Kidney (tissue), 14 donors: Measurements from ENCODE around the gene PCBP2. TPM values are rescaled to one million over a fixed set of nuclear protein-coding genes. Genes with fewer than 3 reads are reported as not detected.

Experiments
- DNase-seq, 5 donors: peaks; one replicate each; pipeline ENCODE4 v3.0.0-alpha.2; 2013 to 2020
- FAIRE-seq: peaks from 2 replicates; lab custom pipeline; 2012; peaks lifted over from hg19 to GRCh38; lab: Jason Lieb, UNC
- H3K27ac ChIP-seq, 2 donors: one replicate each; pipeline ENCODE4 v1.7.0; 2013; ENCODE audit warnings: low read depth in 2 of 2, low read length in 2 of 2, inconsistent platforms in 1 of 2
- H3K27me3 ChIP-seq: one replicate; pipeline ENCODE4 v1.7.1; 2013; ENCODE audit warnings: low read length, inconsistent platforms; ENCODE audit not compliant: control insufficient read depth, insufficient read depth
- H3K36me3 ChIP-seq, 3 donors: one replicate each; pipeline versions ENCODE4 v1.7.0 to v1.7.1; 2013; ENCODE audit warnings: low read length in 3 of 3, control low read depth in 1 of 3, inconsistent platforms in 1 of 3; ENCODE audit not compliant: insufficient read depth in 3 of 3, control insufficient read depth in 2 of 3
- H3K4me1 ChIP-seq, 3 donors: one replicate each; pipeline versions ENCODE4 v1.7.0 to v1.7.1; 2013; ENCODE audit warnings: low read length in 3 of 3, inconsistent platforms in 1 of 3, low read depth in 1 of 3; ENCODE audit not compliant: control insufficient read depth in 2 of 3, insufficient read depth in 2 of 3
- H3K4me3 ChIP-seq, 3 donors: one replicate each; pipeline versions ENCODE4 v1.7.0 to v1.8.1; 2013; ENCODE audit warnings: low read length in 3 of 3, control low read depth in 1 of 3, inconsistent platforms in 1 of 3
- H3K9ac ChIP-seq, 3 donors: one replicate each; pipeline versions ENCODE4 v1.7.0 to v1.7.1; 2013; ENCODE audit warnings: low read length in 3 of 3, control low read depth in 1 of 3, inconsistent platforms in 1 of 3
- H3K9me3 ChIP-seq, 3 donors: one replicate each; pipeline versions ENCODE4 v1.7.0 to v1.7.1; 2013; ENCODE audit warnings: low read length in 3 of 3, control low read depth in 1 of 3, inconsistent platforms in 1 of 3; ENCODE audit not compliant: control insufficient read depth in 2 of 3, insufficient read depth in 1 of 3
- CTCF ChIP-seq: IDR thresholded peaks from 3 replicates; pipeline ENCODE4 v1.5.1; 2012; ENCODE audit warnings: mild to moderate bottlenecking, moderate library complexity, borderline replicate concordance; ENCODE audit not compliant: insufficient read depth; ENCODE audit errors: extremely low read depth
- intact Hi-C: fragments of 100-400 bp; cut with DNase I; formaldehyde crosslinking; loops from one replicate; pipeline ENCODE4 v1.11.1; 2022
- polyA plus RNA-seq: library from polyadenylated mRNA; stranded (reverse); fragments of 350-450 nt; fragmentation: Illumina TruSeq; extraction: RNeasy Lipid Tissue Mini Kit (QIAGEN cat#74804); gene quantifications from one replicate; pipeline ENCODE4 v1.2.3, GENCODE V29; 2014; ENCODE audit warnings: low read depth, low replicate concordance; ENCODE audit not compliant: insufficient read depth
- total RNA-seq: library from RNA; stranded (reverse); fragmentation: NEBNext Ultra II Directional; extraction: Animal tissue kit (Norgen Biotek cat#: 25700); gene quantifications from one replicate; pipeline ENCODE4 v1.2.1, GENCODE V29; 2021
- donor health status: control.
- donor health status: control.
- donor health status: control.
- donor health status: control.
- donor health status: control.
- donor health status: DM: yes; HTN: yes; CAD: no.
- donor health status: Normal renal cell carcinoma (clear cell type).

Gene PCBP2
- total and polyA plus RNA-seq, 2 donors from 2014 or later, result 597 to 732 TPM

- no peak for FAIRE-seq
- TF ChIP-seq CTCF, result no peak
- Histone ChIP-seq H3K9ac (no peak overlapping the region), H3K27me3 (no peaks in the 10 kb centered on the region), H3K4me1 (peaks cover 0 to 23% (median 9%) of the 10 kb centered on the region in 3 donors), H3K36me3 (peaks cover 39 to 97% (median 72%) of the 10 kb centered on the region in 3 donors), H3K4me3 (no peak overlapping the region), H3K9me3 (no peaks in the 10 kb centered on the region), H3K27ac (no peak overlapping the region)
- intact Hi-C loops, result no loop called here
- DNase-seq, result peak in 1 of 5 donors; percentile 13
Measured at GRCh38 chr12:53461059-53461458, 9.2 kb downstream of the PCBP2 start.

- Histone ChIP-seq H3K9ac (no peak overlapping the region), H3K4me3 (no peak overlapping the region), H3K27me3 (no peaks in the 10 kb centered on the region), H3K36me3 (peaks cover 37 to 97% (median 72%) of the 10 kb centered on the region in 3 donors), H3K4me1 (peaks cover 0 to 23% (median 9%) of the 10 kb centered on the region in 3 donors), H3K9me3 (no peaks in the 10 kb centered on the region), H3K27ac (no peak overlapping the region)
- TF ChIP-seq CTCF, result no peak
- DNase-seq, result no peak
- intact Hi-C loops, result no loop called here
- no peak for FAIRE-seq
Measured at GRCh38 chr12:53461591-53461990, 9.7 kb downstream of the PCBP2 start.

GRCh38 chr12:53462935-53463334 lies 11.0 kb downstream of the PCBP2 start:
- TF ChIP-seq CTCF, result no peak
- no peak for FAIRE-seq
- H3K9me3 ChIP-seq, result no peaks in the 10 kb centered on the region
- no peak overlapping the region for H3K4me3 ChIP-seq
- intact Hi-C loops, result no loop called here
- no peak for DNase-seq
- H3K4me1 ChIP-seq, result peaks cover 0 to 23% (median 11%) of the 10 kb centered on the region in 3 donors
- H3K36me3 ChIP-seq, result peaks cover 39 to 97% (median 78%) of the 10 kb centered on the region in 3 donors
- no peak overlapping the region for H3K9ac ChIP-seq
- H3K27me3 ChIP-seq, result no peaks in the 10 kb centered on the region
- H3K27ac ChIP-seq, result peak overlapping the region in 1 of 2 donors; percentile 21
